Subcutaneous preadipocyte (primary cell): ENCODE data around the gene TMEM42. TPM values are rescaled to one million over a fixed set of nuclear protein-coding genes. Genes with fewer than 3 reads are reported as not detected.

ENCODE experiments used
- total RNA-seq: library from RNA; depleted of rRNA; stranded (reverse); fragments of >200 nt; gene quantifications from 2 replicates; pipeline ENCODE4 v1.2.3, GENCODE V29; 2012

Gene TMEM42
- 11.3 and 17.6 TPM in 2 replicates for total RNA-seq

DNA sequence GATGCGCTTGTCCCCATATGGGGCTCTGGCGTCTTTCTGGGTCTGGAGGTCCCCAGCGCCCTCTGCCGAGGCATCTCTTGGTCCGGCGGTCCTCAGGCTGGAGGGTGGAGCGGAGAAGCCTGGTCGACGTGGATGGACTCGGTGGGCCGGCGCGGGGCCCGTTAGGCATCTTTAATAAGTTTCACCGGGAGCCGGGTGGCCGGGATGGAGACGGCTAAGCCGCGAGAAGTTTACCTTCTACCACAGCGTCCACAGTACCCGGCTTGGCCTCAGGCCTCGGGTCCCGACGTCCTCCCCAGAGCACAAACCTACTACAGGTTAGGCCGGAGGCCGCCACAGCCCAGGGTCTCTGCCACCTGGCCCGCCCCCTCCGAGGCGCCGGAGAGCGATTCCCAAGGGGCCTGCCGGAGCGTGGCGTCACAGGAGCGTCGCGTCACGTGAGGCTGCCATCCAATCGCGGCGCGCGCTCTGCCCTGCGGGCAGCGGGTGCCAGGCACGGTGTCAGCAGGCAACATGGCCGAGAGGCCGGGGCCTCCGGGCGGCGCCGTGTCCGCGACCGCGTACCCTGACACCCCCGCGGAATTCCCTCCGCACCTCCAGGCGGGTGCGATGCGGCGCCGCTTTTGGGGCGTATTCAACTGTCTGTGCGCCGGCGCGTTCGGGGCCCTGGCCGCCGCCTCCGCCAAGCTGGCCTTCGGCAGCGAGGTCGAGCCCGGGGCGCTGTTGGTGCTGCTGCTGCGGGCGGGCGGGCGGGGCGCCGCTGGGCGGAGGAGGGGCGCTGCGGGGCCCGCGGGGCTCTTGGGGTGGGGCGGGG, at the start of gene TMEM42:
Gene TMEM42, plus strand, starts transcription at position 501 of the 814 bp plus-strand sequence. Its CDS starts 13 bp downstream, at position 514.

DNA sequence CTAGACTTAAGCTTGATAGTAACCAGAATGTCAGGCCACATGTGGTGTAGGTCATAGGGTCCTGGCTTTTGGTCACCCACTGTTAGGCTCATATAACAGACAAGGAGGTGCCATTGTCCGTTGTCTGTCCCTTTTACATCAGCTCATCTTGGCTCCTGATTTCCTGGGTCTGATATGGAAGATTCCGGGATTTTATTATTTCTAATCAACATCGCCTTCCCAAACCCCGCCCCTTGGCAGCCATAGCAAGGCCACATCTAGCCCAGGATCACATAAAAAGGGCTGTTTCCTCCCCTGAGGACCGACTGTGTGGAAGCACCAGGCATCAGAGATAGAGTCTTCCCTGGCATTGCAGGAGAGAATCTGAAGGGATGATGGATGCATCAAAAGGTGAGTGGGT, 12.6 kb downstream of the TMEM42 start, which contains the start of gene TGM4:
Gene TGM4, plus strand, starts transcription at position 301 of the 400 bp plus-strand sequence. Its CDS starts 71 bp downstream, at position 372.

Other genes starting within 250 kb of the TMEM42 start
- 9.9 and 12.3 TPM in 2 replicates for gene ZNF197, start 236.9 kb upstream of the TMEM42 start, total RNA-seq
- 7.7 and 10.4 TPM in 2 replicates for gene ZNF35, start 213.2 kb upstream of the TMEM42 start, total RNA-seq
- 4.3 and 4.4 TPM in 2 replicates for gene ZNF502, start 149.3 kb upstream of the TMEM42 start, total RNA-seq
- gene ZNF501, start 132.3 kb upstream of the TMEM42 start, total RNA-seq = 4.3 and 6.6 TPM in 2 replicates
- gene KIAA1143, start 100.3 kb upstream of the TMEM42 start, total RNA-seq = 21.3 and 26.8 TPM in 2 replicates
- gene KIF15, start 100.1 kb upstream of the TMEM42 start, total RNA-seq = 10.7 and 17.4 TPM in 2 replicates
- under 0.01 and 0.39 TPM in 2 replicates for gene TGM4, start 12.7 kb downstream of the TMEM42 start, total RNA-seq
- 64.5 and 87.8 TPM in 2 replicates for gene ZDHHC3, start 114.3 kb downstream of the TMEM42 start, total RNA-seq
- 37.5 and 40.4 TPM in 2 replicates for gene EXOSC7, start 114.3 kb downstream of the TMEM42 start, total RNA-seq
- 33.4 and 48.5 TPM in 2 replicates for gene CLEC3B, start 164.4 kb downstream of the TMEM42 start, total RNA-seq